Ishikawa (cell line): ENCODE measurements around the gene CYBA.

Experiments used
- CEBPB ChIP-seq: IDR thresholded peaks from 2 replicates; pipeline ENCODE4 v1.6.1; 2012
- CREB1 ChIP-seq: IDR thresholded peaks from 2 replicates; pipeline ENCODE4 v1.6.1; 2012; ENCODE audit warnings: low read depth
- EP300 ChIP-seq: IDR thresholded peaks from 2 replicates; pipeline ENCODE4 v1.6.1; 2012; ENCODE audit warnings: borderline replicate concordance
- NFIC ChIP-seq: IDR thresholded peaks from 2 replicates; pipeline ENCODE4 v1.6.1; 2012
- TCF12 ChIP-seq: IDR thresholded peaks from 2 replicates; pipeline ENCODE4 v1.6.1; 2012; ENCODE audit warnings: low read depth
- TEAD4 ChIP-seq: IDR thresholded peaks from 2 replicates; pipeline ENCODE4 v1.6.1; 2012
- USF1 ChIP-seq: IDR thresholded peaks from 2 replicates; pipeline ENCODE4 v1.6.1; 2012
- ZBTB7A ChIP-seq: IDR thresholded peaks from 2 replicates; pipeline ENCODE4 v1.6.1; 2012; ENCODE audit warnings: low read depth
- TF ChIP-seq, protein P1 (sequence below): IDR thresholded peaks from 2 replicates; pipeline ENCODE4 v1.6.1; 2012
- TF ChIP-seq, protein P2 (sequence below): IDR thresholded peaks from 2 replicates; pipeline ENCODE4 v1.6.1; 2012; ENCODE audit warnings: low read depth, mild to moderate bottlenecking

DNA sequence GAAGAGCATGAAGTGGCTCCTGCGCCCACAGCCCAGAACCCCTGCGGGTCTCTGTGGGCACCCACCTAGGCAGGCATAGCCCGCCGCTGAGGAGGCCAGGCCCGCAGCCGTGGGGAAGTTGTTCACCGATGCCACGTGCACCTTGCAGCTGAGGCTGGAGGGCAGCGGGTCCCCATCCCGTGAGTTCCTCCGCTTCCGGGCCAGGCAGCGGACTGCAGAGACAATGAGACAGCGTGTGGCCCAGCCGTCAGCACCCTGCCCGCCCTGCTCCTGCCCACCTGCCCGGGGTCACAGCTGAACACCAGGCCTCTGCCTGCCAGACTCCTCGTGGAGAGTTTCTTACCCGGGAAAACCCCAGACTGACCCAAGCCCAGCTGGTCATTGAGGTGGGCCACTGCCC lies 6.5 kb upstream of the CYBA start:
- TF ChIP-seq TCF12 (no peak), CEBPB (no peak), NFIC (no peak), ZBTB7A (no peak), CREB1 (no peak), EP300 (no peak), TEAD4 (no peak), USF1 (no peak)
- TF ChIP-seq, protein P1, sequence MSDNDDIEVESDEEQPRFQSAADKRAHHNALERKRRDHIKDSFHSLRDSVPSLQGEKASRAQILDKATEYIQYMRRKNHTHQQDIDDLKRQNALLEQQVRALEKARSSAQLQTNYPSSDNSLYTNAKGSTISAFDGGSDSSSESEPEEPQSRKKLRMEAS, result no peak
- TF ChIP-seq, protein P2, sequence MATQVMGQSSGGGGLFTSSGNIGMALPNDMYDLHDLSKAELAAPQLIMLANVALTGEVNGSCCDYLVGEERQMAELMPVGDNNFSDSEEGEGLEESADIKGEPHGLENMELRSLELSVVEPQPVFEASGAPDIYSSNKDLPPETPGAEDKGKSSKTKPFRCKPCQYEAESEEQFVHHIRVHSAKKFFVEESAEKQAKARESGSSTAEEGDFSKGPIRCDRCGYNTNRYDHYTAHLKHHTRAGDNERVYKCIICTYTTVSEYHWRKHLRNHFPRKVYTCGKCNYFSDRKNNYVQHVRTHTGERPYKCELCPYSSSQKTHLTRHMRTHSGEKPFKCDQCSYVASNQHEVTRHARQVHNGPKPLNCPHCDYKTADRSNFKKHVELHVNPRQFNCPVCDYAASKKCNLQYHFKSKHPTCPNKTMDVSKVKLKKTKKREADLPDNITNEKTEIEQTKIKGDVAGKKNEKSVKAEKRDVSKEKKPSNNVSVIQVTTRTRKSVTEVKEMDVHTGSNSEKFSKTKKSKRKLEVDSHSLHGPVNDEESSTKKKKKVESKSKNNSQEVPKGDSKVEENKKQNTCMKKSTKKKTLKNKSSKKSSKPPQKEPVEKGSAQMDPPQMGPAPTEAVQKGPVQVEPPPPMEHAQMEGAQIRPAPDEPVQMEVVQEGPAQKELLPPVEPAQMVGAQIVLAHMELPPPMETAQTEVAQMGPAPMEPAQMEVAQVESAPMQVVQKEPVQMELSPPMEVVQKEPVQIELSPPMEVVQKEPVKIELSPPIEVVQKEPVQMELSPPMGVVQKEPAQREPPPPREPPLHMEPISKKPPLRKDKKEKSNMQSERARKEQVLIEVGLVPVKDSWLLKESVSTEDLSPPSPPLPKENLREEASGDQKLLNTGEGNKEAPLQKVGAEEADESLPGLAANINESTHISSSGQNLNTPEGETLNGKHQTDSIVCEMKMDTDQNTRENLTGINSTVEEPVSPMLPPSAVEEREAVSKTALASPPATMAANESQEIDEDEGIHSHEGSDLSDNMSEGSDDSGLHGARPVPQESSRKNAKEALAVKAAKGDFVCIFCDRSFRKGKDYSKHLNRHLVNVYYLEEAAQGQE, result no peak
